Heart right ventricle (tissue), 16 donors: ENCODE data around the gene SCRN3. TPM values are rescaled to one million over a fixed set of nuclear protein-coding genes. Genes with fewer than 3 reads are reported as not detected.

Experiments
- ATAC-seq, 8 donors: fragments of 200-7000 bp; cut with Tn5 transposase; one replicate each; pipeline ENCODE4 v1.9.1; 2020; ENCODE audit warnings: mild to moderate bottlenecking in 8 of 8, moderate library complexity in 8 of 8, moderate number of reproducible peaks in 1 of 8
- DNase-seq, 2 donors: peaks; one replicate each; pipeline ENCODE4 v3.0.0-alpha.2; 2020
- H3K27ac ChIP-seq, 10 donors: fragments of 200-600 bp; sonication (generic) in 2 of 10; one replicate each; pipeline versions ENCODE4 v1.5.0 to v1.8.0; 2020 to 2022; ENCODE audit warnings: mild to moderate bottlenecking in 3 of 10
- H3K27me3 ChIP-seq, 7 donors: fragments of 200-600 bp; one replicate each; pipeline ENCODE4 v1.8.0; 2021 to 2022; ENCODE audit warnings: mild to moderate bottlenecking in 2 of 7
- H3K36me3 ChIP-seq, 9 donors: fragments of 200-600 bp; sonication (generic) in 1 of 9; one replicate each; pipeline versions ENCODE4 v1.5.0 to v1.8.0; 2020 to 2022; ENCODE audit warnings: mild to moderate bottlenecking in 2 of 9
- H3K4me1 ChIP-seq, 9 donors: fragments of 200-600 bp; sonication (generic) in 1 of 9; one replicate each; pipeline versions ENCODE4 v1.5.0 to v1.8.0; 2020 to 2022; ENCODE audit warnings: mild to moderate bottlenecking in 4 of 9
- H3K4me3 ChIP-seq, 10 donors: fragments of 200-600 bp; sonication (generic) in 2 of 10; one replicate each; pipeline versions ENCODE4 v1.5.0 to v1.8.0; 2020 to 2022; ENCODE audit warnings: mild to moderate bottlenecking in 7 of 10, moderate library complexity in 2 of 10
- H3K9me3 ChIP-seq, 11 donors: fragments of 200-600 bp in 10 of 11; sonication (generic) in 2 of 11; one replicate each; pipeline versions ENCODE4 v1.5.0 to v1.8.0; 2013 to 2022; ENCODE audit warnings: mild to moderate bottlenecking in 2 of 11, control low read depth in 1 of 11, moderate library complexity in 1 of 11
- WGBS, 2 donors: extraction: QIAGEN DNeasy Blood & Tissue Kit; methylation state at CpG; one replicate each; pipeline ENCODE4 v1.1.7; 2013; ENCODE audit warnings: inconsistent platforms in 1 of 2; 5-methylcytosine and 5-hydroxymethylcytosine counted together
- intact Hi-C, 10 donors: fragments of 100-400 bp; cut with DNase I; formaldehyde crosslinking; loops; one replicate each; pipeline versions ENCODE4 v1.11.1 to v1.14.2; 2022
- long read RNA-seq, 3 donors: library from polyadenylated mRNA; unstranded; transcript quantifications; one replicate each; pipeline ENCODE4 v2.0.0, GENCODE V29; 2020 to 2021
- polyA plus RNA-seq, 2 donors: library from polyadenylated mRNA; stranded (reverse); fragments of 200-250 nt; gene quantifications; one replicate each; pipeline ENCODE4 v1.2.3, GENCODE V29; 2013
- total RNA-seq, 10 donors: library from RNA; stranded (reverse); fragmentation: NEBNext Ultra II Directional in 3 of 10; extraction: Animal tissue kit (Norgen Biotek cat#: 25700) in 3 of 10; gene quantifications; one replicate each; pipeline versions ENCODE4 v1.2.1 to v1.2.4, GENCODE V29; 2021 to 2023
- TF ChIP-seq, protein P1 (sequence below), 9 donors: fragments of 200-600 bp; sonication (generic) in 2 of 9; IDR thresholded peaks; one replicate each; pipeline versions ENCODE4 v1.5.0 to v1.8.0; 2021 to 2022; ENCODE audit warnings: antibody characterized with exemption in 9 of 9, mild to moderate bottlenecking in 5 of 9, moderate library complexity in 1 of 9
- donor health status: Arrhythmogenic right ventricular cardiomyopathy.
- donor health status: ischemic (EF 13 %, LVEDD 7.1; RV severe dilation, severe dysfunction).
- donor health status: healthy with polysubstance abuse.
- donor health status: DM: no; HTN: yes; CAD: no.
- donor health status: DM: no; HTN: no; CAD: no.
- donor health status: ischemic (EF 25% LVEDD 6.9; RV normal size, moderate dysfunction).
- donor health status: ischemic (EF 25% LVEDD 5.7; RV mildly dilated, moderate dysfunction).
- donor health status: healthy.
- donor health status: DM: yes; HTN: yes; CAD: no.
- donor health status: Ischemic cardiomyopathy.
- donor health status: ischemic (EF 35%, LVEDD 5.7; RV mildly dilated, moderate dysfunction).
- donor health status: nonischemic (EF 11% LVEDD 7.7; RV severe dilation, severe dysfunction).
- donor health status: DM: yes; HTN: yes; CAD: no.
- donor health status: PGD.
- donor health status: ischemic (EF 29% LVEDD 5.4; RV normal size, mild dysfunction).
- donor health status: nonischemic (EF 23%, LVEDD 6.1; RV moderate dilation, normal function).

The SCRN3 gene, protein sequence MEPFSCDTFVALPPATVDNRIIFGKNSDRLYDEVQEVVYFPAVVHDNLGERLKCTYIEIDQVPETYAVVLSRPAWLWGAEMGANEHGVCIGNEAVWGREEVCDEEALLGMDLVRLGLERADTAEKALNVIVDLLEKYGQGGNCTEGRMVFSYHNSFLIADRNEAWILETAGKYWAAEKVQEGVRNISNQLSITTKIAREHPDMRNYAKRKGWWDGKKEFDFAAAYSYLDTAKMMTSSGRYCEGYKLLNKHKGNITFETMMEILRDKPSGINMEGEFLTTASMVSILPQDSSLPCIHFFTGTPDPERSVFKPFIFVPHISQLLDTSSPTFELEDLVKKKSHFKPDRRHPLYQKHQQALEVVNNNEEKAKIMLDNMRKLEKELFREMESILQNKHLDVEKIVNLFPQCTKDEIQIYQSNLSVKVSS
- total RNA-seq: 10 to 100 TPM; 35.6 to 57.0 (median 45.2) TPM
- 10 to 100 TPM; 10.3 to 14.6 TPM for polyA plus RNA-seq
- long read RNA-seq, donor 1, transcript SCRN3-201 (8 exons, 3,037 nt): major isoform, 9 of 23 reads
- long read RNA-seq, donor 1, partial matches to known transcripts: 3 of 23 reads
- long read RNA-seq, donor 1, other reads (novel, unspliced or antisense): 11 of 23 reads
- long read RNA-seq, donor 2, transcript SCRN3-201 (8 exons, 3,037 nt): major isoform, 7 of 24 reads
- long read RNA-seq, donor 2, partial matches to known transcripts: 3 of 24 reads
- long read RNA-seq, donor 2, other reads (novel, unspliced or antisense): 13 of 24 reads
- long read RNA-seq, donor 3, transcript SCRN3-201 (8 exons, 3,037 nt): major isoform, 17 of 53 reads
- long read RNA-seq, donor 3, partial matches to known transcripts: 5 of 53 reads
- long read RNA-seq, donor 3, other reads (novel, unspliced or antisense): 26 of 53 reads

- Histone ChIP-seq H3K36me3 (peaks cover 0 to 36% (median 3%) of the 10 kb centered on the region in 9 donors), H3K27me3 (no peaks in the 10 kb centered on the region), H3K27ac (peak within 1 kb of the TSS; percentile 10 to 92 (median 84)), H3K4me1 (peaks cover 4 to 43% (median 36%) of the 10 kb centered on the region in 9 donors), H3K9me3 (no peaks in the 10 kb centered on the region), H3K4me3 (peak within 1 kb of the TSS; percentile 54 to 93 (median 76))
- intact Hi-C loops: no loop called here
- ATAC-seq (peak; percentile 91 to 95 (median 94)), DNase-seq (peak; percentile 64 to 78)
- 0% methylated on average over 35 of the region's 35 CpGs for WGBS, 2 donors
- TF ChIP-seq, protein P1, sequence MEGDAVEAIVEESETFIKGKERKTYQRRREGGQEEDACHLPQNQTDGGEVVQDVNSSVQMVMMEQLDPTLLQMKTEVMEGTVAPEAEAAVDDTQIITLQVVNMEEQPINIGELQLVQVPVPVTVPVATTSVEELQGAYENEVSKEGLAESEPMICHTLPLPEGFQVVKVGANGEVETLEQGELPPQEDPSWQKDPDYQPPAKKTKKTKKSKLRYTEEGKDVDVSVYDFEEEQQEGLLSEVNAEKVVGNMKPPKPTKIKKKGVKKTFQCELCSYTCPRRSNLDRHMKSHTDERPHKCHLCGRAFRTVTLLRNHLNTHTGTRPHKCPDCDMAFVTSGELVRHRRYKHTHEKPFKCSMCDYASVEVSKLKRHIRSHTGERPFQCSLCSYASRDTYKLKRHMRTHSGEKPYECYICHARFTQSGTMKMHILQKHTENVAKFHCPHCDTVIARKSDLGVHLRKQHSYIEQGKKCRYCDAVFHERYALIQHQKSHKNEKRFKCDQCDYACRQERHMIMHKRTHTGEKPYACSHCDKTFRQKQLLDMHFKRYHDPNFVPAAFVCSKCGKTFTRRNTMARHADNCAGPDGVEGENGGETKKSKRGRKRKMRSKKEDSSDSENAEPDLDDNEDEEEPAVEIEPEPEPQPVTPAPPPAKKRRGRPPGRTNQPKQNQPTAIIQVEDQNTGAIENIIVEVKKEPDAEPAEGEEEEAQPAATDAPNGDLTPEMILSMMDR (IDR thresholded peaks at IDR 0.05): no peak
These were observed at the start of gene SCRN3 for GRCh38 chr2:174395284-174395968. SCRN3 (plus strand) TSS chr2:174395730; CDS start chr2:174398284, 2,554 bp downstream.

DNA sequence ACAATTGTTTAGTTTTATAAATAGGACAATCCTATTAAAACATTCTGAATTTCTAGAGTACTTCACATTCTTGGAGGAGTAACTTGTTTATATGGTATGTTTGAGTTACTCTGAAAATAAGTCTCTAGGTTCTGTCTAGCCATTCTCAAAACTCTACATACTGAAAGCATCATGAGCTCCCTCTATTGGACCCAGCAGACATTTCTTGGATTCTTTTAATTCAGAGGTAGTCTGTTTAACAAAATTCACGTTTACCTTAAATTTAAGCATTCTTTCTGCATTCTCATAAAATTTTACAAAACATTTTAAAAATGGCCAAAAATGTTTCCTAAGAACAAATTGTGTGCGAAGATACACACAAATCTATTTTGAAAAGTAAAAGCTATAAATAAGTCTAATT lies 45.5 kb upstream of the SCRN3 start:
- DNase-seq (no peak), ATAC-seq (no peak)

GRCh38 chr2:174350593-174351181 lies 44.8 kb upstream of the SCRN3 start:
- H3K27me3 ChIP-seq: peaks cover 0 to 11% (median 0%) of the 10 kb centered on the region in 7 donors
- ATAC-seq (no peak), DNase-seq (no peak)
- no peak overlapping the region for H3K27ac ChIP-seq
- WGBS, 2 donors: 80 to 87% methylated on average over 2 of the region's 2 CpGs
- peaks cover 0 to 67% (median 16%) of the 10 kb centered on the region in 9 donors for H3K36me3 ChIP-seq
- no peaks in the 10 kb centered on the region for H3K9me3 ChIP-seq
- intact Hi-C loops: no loop called here
- TF ChIP-seq, protein P1 (IDR thresholded peaks at IDR 0.05): no peak
- no peak overlapping the region for H3K4me3 ChIP-seq
- H3K4me1 ChIP-seq: no peaks in the 10 kb centered on the region

More for the DNA sequence above, 45.5 kb upstream of the SCRN3 start:
- H3K4me3 ChIP-seq: no peak overlapping the region
- H3K27ac ChIP-seq: no peak overlapping the region
- peaks cover 0 to 18% (median 2%) of the 10 kb centered on the region in 7 donors for H3K27me3 ChIP-seq
- peaks cover 0 to 64% (median 16%) of the 10 kb centered on the region in 9 donors for H3K36me3 ChIP-seq
- peaks cover 0 to 4% (median 0%) of the 10 kb centered on the region in 9 donors for H3K4me1 ChIP-seq
- TF ChIP-seq, protein P1 (IDR thresholded peaks at IDR 0.05): peak in 5 of 9 donors; percentile 13 to 40 (median 28)
- 84% methylated on average over 2 of the region's 2 CpGs for WGBS, 2 donors
- H3K9me3 ChIP-seq: no peaks in the 10 kb centered on the region
- intact Hi-C loops: no loop called here
